ENCODE measurements around the gene CUTA.

DNA sequence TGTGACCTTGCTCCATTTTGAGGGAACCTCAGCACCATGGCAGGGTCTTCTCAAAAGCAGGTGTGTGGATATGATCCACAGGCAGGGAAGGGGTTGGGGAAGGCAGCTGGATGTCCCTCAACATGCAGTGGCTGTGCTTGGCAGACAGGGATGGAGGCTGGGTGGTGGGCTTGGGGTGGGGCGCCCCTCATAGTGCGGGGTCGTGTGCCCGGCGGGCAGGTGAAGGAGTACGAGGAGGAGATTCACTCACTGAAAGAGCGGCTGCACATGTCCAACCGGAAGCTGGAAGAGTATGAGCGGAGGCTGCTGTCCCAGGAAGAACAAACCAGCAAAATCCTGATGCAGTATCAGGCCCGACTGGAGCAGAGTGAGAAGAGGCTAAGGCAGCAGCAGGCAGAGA is 28.4 kb upstream of the CUTA start:
- TF ChIP-seq POLR2A (IDR thresholded peaks at IDR 0.05; ENCODE audit: low read length) (no peak), GATA1 (IDR thresholded peaks at IDR 0.05; ENCODE audit: low read depth, low read length) (no peak)

Data from erythroblast (primary cell).